Ectodermal cell (in vitro differentiated cells): Measurements from ENCODE around the gene SHC4. TPM values are rescaled to one million over a fixed set of nuclear protein-coding genes. Genes with fewer than 3 reads are reported as not detected.

Experiments used
- H3K27ac ChIP-seq: 2 replicates; pipeline ENCODE4 v1.7.0; 2013; ENCODE audit warnings: mild to moderate bottlenecking, low read depth, low read length; ENCODE audit not compliant: insufficient read depth, poor library complexity, severe bottlenecking
- H3K27me3 ChIP-seq: 2 replicates; pipeline ENCODE4 v1.7.0; 2013; ENCODE audit warnings: mild to moderate bottlenecking, low read length; ENCODE audit not compliant: insufficient read depth, control insufficient read depth, poor library complexity, severe bottlenecking
- H3K36me3 ChIP-seq: one replicate; pipeline ENCODE4 v1.7.0; 2013; ENCODE audit warnings: low read length; ENCODE audit not compliant: control insufficient read depth, insufficient read depth
- H3K4me1 ChIP-seq: one replicate; pipeline ENCODE4 v1.7.0; 2013; ENCODE audit warnings: low read length; ENCODE audit not compliant: control insufficient read depth, insufficient read depth
- H3K4me3 ChIP-seq: 2 replicates; pipeline ENCODE4 v1.7.0; 2013; ENCODE audit warnings: low read depth, low read length, control low read depth; ENCODE audit not compliant: insufficient read depth
- H3K9me3 ChIP-seq: 2 replicates; pipeline ENCODE4 v1.7.0; 2013; ENCODE audit warnings: mild to moderate bottlenecking, low read length, moderate library complexity; ENCODE audit not compliant: control insufficient read depth
- WGBS, 2 experiments: methylation state at CpG; one replicate each; pipeline ENCODE4 v1.1.7; 2013; ENCODE audit warnings: missing lambda C conversion rate in 2 of 2; 5-methylcytosine and 5-hydroxymethylcytosine counted together
- polyA plus RNA-seq, 4 experiments: library from polyadenylated mRNA; stranded (reverse); fragments of 50-300 nt; gene quantifications; one replicate each; pipeline ENCODE4 v1.2.3, GENCODE V29; 2013

Gene SHC4
- polyA plus RNA-seq (2013, experiment 1 of 4), result 0.83 TPM
- polyA plus RNA-seq (2013, experiment 2 of 4), result 1.3 TPM
- 1.2 TPM for polyA plus RNA-seq (2013, experiment 3 of 4)
- polyA plus RNA-seq (2013, experiment 4 of 4), result 1.9 TPM

- Histone ChIP-seq H3K4me3 (peak within 1 kb of the TSS; percentile 48), H3K27me3 (peaks cover 49% of the 10 kb centered on the region), H3K9me3 (no peaks in the 10 kb centered on the region), H3K27ac (no peak within 1 kb of the TSS), H3K36me3 (no peaks in the 10 kb centered on the region), H3K4me1 (no peaks in the 10 kb centered on the region)
- 0 to 2% methylated on average over 15 to 16 of the region's 16 CpGs for WGBS, 2 experiments
Observed at GRCh38 chr15:48963524-48964113, at the start of gene SHC4. Gene SHC4 (minus strand): TSS chr15:48963919. CDS start chr15:48963015, 904 bp downstream.

- Histone ChIP-seq H3K4me3 (no peak overlapping the region), H3K27me3 (no peaks in the 10 kb centered on the region), H3K27ac (no peak overlapping the region), H3K4me1 (no peaks in the 10 kb centered on the region), H3K36me3 (peaks cover 21% of the 10 kb centered on the region), H3K9me3 (no peaks in the 10 kb centered on the region)
- WGBS, 2 experiments, result 88 to 91% methylated on average over 2 of the region's 2 CpGs
Observed at GRCh38 chr15:48999314-48999713, 35.6 kb upstream of the SHC4 start.

GRCh38 chr15:48996276-48996675 is 32.6 kb upstream of the SHC4 start:
- WGBS, 2 experiments, result 91 to 100% methylated on average over 2 of the region's 2 CpGs
- Histone ChIP-seq H3K27me3 (no peaks in the 10 kb centered on the region), H3K4me3 (no peak overlapping the region), H3K27ac (no peak overlapping the region), H3K36me3 (peaks cover 38% of the 10 kb centered on the region), H3K4me1 (no peaks in the 10 kb centered on the region), H3K9me3 (no peaks in the 10 kb centered on the region)

GRCh38 chr15:48993380-48993779 is 29.7 kb upstream of the SHC4 start:
- H3K27ac ChIP-seq, result no peak overlapping the region
- H3K4me1 ChIP-seq, result no peaks in the 10 kb centered on the region
- H3K9me3 ChIP-seq, result no peaks in the 10 kb centered on the region
- no peaks in the 10 kb centered on the region for H3K27me3 ChIP-seq
- H3K4me3 ChIP-seq, result no peak overlapping the region
- peaks cover 25% of the 10 kb centered on the region for H3K36me3 ChIP-seq

- Histone ChIP-seq H3K4me3 (no peak overlapping the region), H3K27me3 (no peaks in the 10 kb centered on the region), H3K9me3 (no peaks in the 10 kb centered on the region), H3K27ac (no peak overlapping the region), H3K36me3 (peaks cover 25% of the 10 kb centered on the region), H3K4me1 (no peaks in the 10 kb centered on the region)
- 88 to 100% methylated on average over 1 of the region's 1 CpG for WGBS, 2 experiments
Observed at GRCh38 chr15:48992545-48992944, 28.8 kb upstream of the SHC4 start.

GRCh38 chr15:48992096-48992495 is 28.4 kb upstream of the SHC4 start:
- no peaks in the 10 kb centered on the region for H3K27me3 ChIP-seq
- H3K27ac ChIP-seq, result no peak overlapping the region
- no peaks in the 10 kb centered on the region for H3K9me3 ChIP-seq
- 96% methylated on average over 6 of the region's 6 CpGs for WGBS, 2 experiments
- no peaks in the 10 kb centered on the region for H3K4me1 ChIP-seq
- peaks cover 25% of the 10 kb centered on the region for H3K36me3 ChIP-seq
- no peak overlapping the region for H3K4me3 ChIP-seq

- H3K9me3 ChIP-seq, result no peaks in the 10 kb centered on the region
- H3K4me3 ChIP-seq, result no peak overlapping the region
- H3K27ac ChIP-seq, result no peak overlapping the region
- H3K4me1 ChIP-seq, result no peaks in the 10 kb centered on the region
- 60 to 83% methylated on average over 1 of the region's 1 CpG for WGBS, 2 experiments
- H3K27me3 ChIP-seq, result no peaks in the 10 kb centered on the region
- H3K36me3 ChIP-seq, result peaks cover 21% of the 10 kb centered on the region
Observed at GRCh38 chr15:48989170-48989569, 25.5 kb upstream of the SHC4 start.

GRCh38 chr15:48987142-48987541 is 23.4 kb upstream of the SHC4 start:
- Histone ChIP-seq H3K36me3 (peaks cover 13% of the 10 kb centered on the region), H3K27ac (no peak overlapping the region), H3K4me1 (no peaks in the 10 kb centered on the region), H3K9me3 (no peaks in the 10 kb centered on the region), H3K4me3 (no peak overlapping the region), H3K27me3 (no peaks in the 10 kb centered on the region)

GRCh38 chr15:48986240-48986639 is 22.5 kb upstream of the SHC4 start:
- WGBS, 2 experiments, result 97% methylated on average over 5 of the region's 5 CpGs
- H3K4me1 ChIP-seq, result no peaks in the 10 kb centered on the region
- H3K36me3 ChIP-seq, result peaks cover 4% of the 10 kb centered on the region

GRCh38 chr15:48985516-48985915 is 21.8 kb upstream of the SHC4 start:
- WGBS, 2 experiments, result 92 to 95% methylated on average over 1 to 2 of the region's 3 CpGs
- no peaks in the 10 kb centered on the region for H3K27me3 ChIP-seq

More at GRCh38 chr15:48986240-48986639, 22.5 kb upstream of the SHC4 start:
- Histone ChIP-seq H3K9me3 (no peaks in the 10 kb centered on the region), H3K27ac (no peak overlapping the region), H3K27me3 (no peaks in the 10 kb centered on the region), H3K4me3 (no peak overlapping the region)

More at GRCh38 chr15:48985516-48985915, 21.8 kb upstream of the SHC4 start:
- no peaks in the 10 kb centered on the region for H3K9me3 ChIP-seq
- no peaks in the 10 kb centered on the region for H3K4me1 ChIP-seq
- H3K4me3 ChIP-seq, result no peak overlapping the region
- no peak overlapping the region for H3K27ac ChIP-seq
- no peaks in the 10 kb centered on the region for H3K36me3 ChIP-seq
